Activated CD4-positive, alpha-beta T cell treated with anti-CD3 and anti-CD28 coated beads for 48 hours (primary cell): ENCODE data around the gene PI4KB.

Experiments
- DNase-seq: peaks from one replicate; pipeline ENCODE4 v3.0.0-alpha.2; 2020

Gene PI4KB

GRCh38 chr1:151346082-151346768 lies 19.0 kb upstream of the PI4KB start:
- no peak for DNase-seq

GRCh38 chr1:151344291-151344690 lies 17.1 kb upstream of the PI4KB start:
- no peak for DNase-seq

GRCh38 chr1:151343587-151343986 lies 16.4 kb upstream of the PI4KB start:
- DNase-seq, result no peak

- no peak for DNase-seq
Observed at GRCh38 chr1:151342569-151342968, 15.4 kb upstream of the PI4KB start.

- DNase-seq, result no peak
Observed at GRCh38 chr1:151342021-151342420, 14.8 kb upstream of the PI4KB start.

GRCh38 chr1:151340870-151341754 lies 13.9 kb upstream of the PI4KB start:
- peak; percentile 47 for DNase-seq

GRCh38 chr1:151336556-151336955 lies 9.3 kb upstream of the PI4KB start:
- no peak for DNase-seq

- DNase-seq, result no peak
Observed at GRCh38 chr1:151334822-151335221, 7.6 kb upstream of the PI4KB start.

GRCh38 chr1:151327903-151328674 lies 873 bp upstream of the PI4KB start:
- peak; percentile 13 for DNase-seq

GRCh38 chr1:151326619-151327222 lies 495 bp downstream of the PI4KB start:
- DNase-seq, result peak; percentile 71

- DNase-seq, result no peak
Observed at GRCh38 chr1:151325646-151326429, 1.4 kb downstream of the PI4KB start.

GRCh38 chr1:151325231-151325630 lies 2.0 kb downstream of the PI4KB start:
- no peak for DNase-seq

- DNase-seq, result no peak
Observed at GRCh38 chr1:151324390-151324930, 2.8 kb downstream of the PI4KB start.

GRCh38 chr1:151318975-151319374 lies 8.2 kb downstream of the PI4KB start:
- no peak for DNase-seq

- DNase-seq, result no peak
Observed at GRCh38 chr1:151315565-151316235, 11.5 kb downstream of the PI4KB start.

GRCh38 chr1:151314137-151314875 lies 12.9 kb downstream of the PI4KB start:
- no peak for DNase-seq

- no peak for DNase-seq
Observed at GRCh38 chr1:151313501-151313900, 13.7 kb downstream of the PI4KB start.

GRCh38 chr1:151312826-151313225 lies 14.4 kb downstream of the PI4KB start:
- no peak for DNase-seq

GRCh38 chr1:151312411-151312810 lies 14.8 kb downstream of the PI4KB start:
- DNase-seq, result no peak

GRCh38 chr1:151311589-151312331 lies 15.5 kb downstream of the PI4KB start:
- DNase-seq, result peak; percentile 91
